Stimulated activated CD4-positive, alpha-beta T cell treated with anti-CD3 and anti-CD28 coated beads, TNF-alpha, amount 100 ng/mL, for 24 hours (primary cell): ENCODE results near the gene RBP3.
A peak's percentile ranks its signal among the peaks of the same experiment; 100 is the strongest.

Experiments
- DNase-seq, 3 experiments: peaks; one replicate each; pipeline ENCODE4 v3.0.0-alpha.2; 2020; ENCODE audit warnings: low read depth in 3 of 3

RBP3 gene

GRCh38 chr10:47348138-47348651 lies at the start of gene RBP3:
RBP3 (plus strand) TSS chr10:47348363; CDS start chr10:47348485, 122 bp downstream.
- DNase-seq = no peak

GRCh38 chr10:47298715-47299114 lies 49.4 kb upstream of the RBP3 start:
- DNase-seq = no peak

GRCh38 chr10:47299611-47300428 lies 48.3 kb upstream of the RBP3 start, which contains the start of gene GDF10:
GDF10 (plus strand) TSS chr10:47300197; CDS start chr10:47300652, 455 bp downstream.
- peak in 1 of 3 experiments; percentile 25 for DNase-seq

GRCh38 chr10:47300429-47300931 lies 47.7 kb upstream of the RBP3 start:
- no peak for DNase-seq

GRCh38 chr10:47301833-47302232 lies 46.3 kb upstream of the RBP3 start:
- DNase-seq = no peak

DNA sequence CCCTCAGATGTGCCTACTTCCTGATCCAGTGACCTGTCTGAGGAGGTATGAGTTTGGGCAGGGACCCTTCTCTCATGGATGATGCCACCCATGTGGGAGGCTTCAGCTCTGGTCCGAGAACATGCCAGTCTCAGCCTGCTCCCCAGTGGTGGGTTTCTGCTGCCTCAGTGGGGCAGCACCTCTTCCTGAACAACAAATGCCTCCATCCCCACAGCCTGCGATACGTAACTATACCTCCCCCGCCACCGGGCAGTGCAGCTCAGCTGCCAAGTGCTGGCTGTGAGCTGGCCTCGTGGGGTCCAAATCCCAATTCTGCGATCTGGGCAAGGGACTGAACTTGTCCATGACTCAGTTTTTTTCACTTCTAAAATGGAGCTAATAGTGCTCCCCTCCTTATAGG lies 45.1 kb upstream of the RBP3 start:
- DNase-seq = no peak

GRCh38 chr10:47303866-47304265 lies 44.3 kb upstream of the RBP3 start:
- DNase-seq = no peak

- no peak for DNase-seq
Observed at GRCh38 chr10:47305566-47305965, 42.6 kb upstream of the RBP3 start.

DNA sequence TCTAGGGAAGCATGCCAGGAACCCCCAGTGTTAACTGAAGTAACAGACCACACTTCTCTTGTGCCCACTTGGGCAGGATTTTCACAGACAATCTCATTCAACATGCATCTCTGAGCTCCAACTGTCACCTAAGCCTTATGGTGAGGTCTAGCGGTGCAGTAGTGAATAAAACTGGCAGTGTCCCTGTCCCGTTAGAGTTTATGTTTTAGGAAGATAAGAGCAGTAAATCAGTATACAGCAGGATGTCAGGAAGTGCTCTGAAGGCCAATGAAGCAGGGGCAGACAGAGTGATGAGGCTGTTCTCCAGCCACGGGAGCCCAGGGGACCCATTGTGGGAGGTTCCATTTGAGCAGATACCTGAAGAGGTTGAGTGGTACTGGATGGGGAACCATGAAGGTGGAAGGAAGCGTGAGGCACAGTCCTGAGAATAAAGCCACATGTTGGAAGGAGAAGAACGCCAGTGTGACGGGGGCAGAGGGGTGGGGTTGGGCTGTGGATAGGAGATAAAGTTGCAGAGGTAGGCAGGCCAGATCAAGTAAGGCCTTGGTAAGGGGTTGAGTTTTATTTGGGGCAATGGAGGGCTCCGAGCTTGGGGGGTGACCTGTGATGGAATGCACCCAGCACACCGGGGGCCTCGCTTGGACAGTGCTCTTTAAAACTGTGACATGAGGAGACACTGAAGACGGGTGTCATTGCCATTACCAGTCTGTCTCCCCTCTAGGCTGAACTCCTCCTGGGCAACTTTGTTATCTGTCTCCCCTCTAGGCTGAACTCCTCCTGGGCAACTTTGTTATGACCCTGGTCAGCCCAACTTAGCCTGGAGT lies 41.6 kb upstream of the RBP3 start:
- no peak for DNase-seq

DNA sequence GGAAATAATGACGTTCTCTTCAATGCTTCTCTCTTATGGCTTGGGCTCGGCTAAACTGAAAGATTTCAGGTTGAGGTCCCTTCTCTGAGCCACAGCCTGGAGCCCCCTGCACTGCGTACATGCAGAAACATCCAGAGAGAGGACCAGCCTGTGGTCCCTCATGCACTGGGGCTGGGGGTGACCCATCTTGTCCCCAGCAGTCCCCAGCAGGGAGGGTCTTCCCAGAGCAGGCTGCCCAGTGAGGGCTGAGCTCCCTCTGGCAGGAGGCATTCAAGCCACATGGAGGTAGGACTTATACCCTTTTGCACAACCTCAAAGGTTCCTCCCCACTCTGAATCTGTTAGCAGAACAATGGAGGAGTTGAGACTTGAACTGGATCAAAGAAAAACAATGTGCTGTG lies 40.8 kb upstream of the RBP3 start:
- DNase-seq = no peak

DNA sequence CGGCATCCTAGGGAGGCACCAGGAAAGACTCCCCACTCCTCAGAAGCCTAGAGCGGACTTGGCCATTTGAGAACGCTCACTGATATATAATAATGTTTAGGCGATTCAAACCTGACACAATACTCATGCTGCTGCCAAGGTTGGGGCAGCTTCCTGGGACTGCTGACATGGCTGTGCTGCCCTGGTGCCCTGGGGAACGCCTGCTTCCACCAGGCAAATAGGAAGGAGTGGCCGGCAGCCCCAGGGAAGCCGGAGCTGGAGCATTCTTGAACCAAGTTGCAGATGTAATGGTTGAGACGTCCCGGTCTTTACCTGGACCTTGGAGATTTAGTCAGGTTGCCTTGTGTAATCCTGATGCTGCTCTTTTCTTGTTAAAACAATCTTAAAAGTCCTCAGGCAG lies 39.4 kb upstream of the RBP3 start:
- no peak for DNase-seq

DNA sequence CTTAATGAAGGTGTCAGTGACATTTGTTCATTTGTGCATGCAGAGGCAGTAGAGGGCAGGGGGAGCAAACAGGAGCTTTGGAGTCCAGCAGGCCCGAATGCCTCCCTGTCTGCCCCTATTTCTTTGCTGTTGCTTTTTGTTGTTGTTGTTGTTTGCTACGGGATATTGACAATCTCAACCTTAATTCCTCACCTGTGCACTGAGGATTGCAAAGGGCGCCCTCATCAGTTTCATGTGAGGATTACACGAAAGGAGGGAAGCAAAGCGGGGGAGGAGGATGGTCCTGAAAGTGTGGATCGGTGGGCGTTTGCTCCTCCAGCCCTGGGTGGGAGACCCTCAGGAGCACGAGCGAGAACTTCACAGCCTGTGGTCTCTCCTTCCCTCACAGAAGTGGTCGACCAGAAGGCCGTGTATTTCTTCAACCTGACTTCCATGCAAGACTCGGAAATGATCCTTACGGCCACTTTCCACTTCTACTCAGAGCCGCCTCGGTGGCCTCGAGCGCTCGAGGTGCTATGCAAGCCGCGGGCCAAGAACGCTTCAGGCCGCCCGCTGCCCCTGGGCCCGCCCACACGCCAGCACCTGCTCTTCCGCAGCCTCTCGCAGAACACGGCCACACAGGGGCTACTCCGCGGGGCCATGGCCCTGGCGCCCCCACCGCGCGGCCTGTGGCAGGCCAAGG lies 38.6 kb upstream of the RBP3 start:
- DNase-seq = no peak

GRCh38 chr10:47310090-47310505 lies 38.1 kb upstream of the RBP3 start:
- DNase-seq = no peak

GRCh38 chr10:47311193-47311931 lies 36.8 kb upstream of the RBP3 start:
- peak in 1 of 3 experiments; percentile 27 for DNase-seq

- peak; percentile 71 to 85 (median 76) for DNase-seq
Observed at GRCh38 chr10:47311932-47312662, 36.1 kb upstream of the RBP3 start.

GRCh38 chr10:47312663-47312995 lies 35.5 kb upstream of the RBP3 start:
- no peak for DNase-seq

DNA sequence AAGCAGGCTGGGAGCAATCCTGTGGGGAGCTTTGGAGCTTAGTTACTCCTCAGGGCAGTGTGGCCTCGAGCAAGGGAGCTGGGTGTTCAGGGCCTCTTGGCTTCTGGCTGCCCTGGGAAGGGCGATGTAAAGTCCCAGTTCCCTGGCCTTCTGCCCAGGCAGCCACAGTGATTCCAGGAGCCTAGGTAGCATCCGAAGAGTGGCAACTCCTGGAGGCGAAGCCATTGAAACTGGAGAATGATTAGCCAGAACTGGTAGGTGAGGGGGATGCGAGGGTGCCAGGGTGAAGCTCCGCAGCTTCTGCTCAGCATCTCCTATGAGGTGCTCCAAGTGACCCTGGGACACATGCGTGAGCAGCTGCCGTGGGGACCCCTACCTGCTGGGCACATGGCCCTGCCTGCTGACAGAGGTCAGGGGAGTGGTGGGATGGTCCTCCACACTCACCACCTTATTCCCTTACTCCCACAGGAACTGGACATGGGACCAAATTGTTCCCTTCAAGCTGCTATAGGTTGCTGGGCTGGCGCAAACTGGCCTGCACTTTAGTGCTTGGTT lies 33.7 kb upstream of the RBP3 start:
- no peak for DNase-seq

- no peak for DNase-seq
Observed at GRCh38 chr10:47315421-47315820, 32.7 kb upstream of the RBP3 start.

DNA sequence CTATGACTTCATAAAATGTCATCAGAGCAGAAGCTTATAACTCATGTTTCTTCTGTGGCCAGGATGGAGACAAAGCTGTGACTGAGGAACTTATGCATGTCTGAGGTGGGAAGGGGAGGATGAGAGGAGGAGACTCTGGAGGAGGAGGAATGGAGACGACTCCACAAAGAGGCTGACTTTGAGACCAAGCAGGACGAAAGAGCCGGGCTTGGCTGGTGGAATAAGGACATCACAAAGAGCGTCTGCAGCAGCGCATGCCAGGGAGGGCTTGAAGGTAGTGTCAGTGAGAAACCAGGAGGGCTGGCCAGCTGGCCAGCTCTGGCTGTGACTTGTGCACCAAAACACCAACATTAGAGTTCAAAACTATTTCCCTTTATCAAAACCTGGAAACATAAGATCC lies 32.0 kb upstream of the RBP3 start:
- no peak for DNase-seq

DNA sequence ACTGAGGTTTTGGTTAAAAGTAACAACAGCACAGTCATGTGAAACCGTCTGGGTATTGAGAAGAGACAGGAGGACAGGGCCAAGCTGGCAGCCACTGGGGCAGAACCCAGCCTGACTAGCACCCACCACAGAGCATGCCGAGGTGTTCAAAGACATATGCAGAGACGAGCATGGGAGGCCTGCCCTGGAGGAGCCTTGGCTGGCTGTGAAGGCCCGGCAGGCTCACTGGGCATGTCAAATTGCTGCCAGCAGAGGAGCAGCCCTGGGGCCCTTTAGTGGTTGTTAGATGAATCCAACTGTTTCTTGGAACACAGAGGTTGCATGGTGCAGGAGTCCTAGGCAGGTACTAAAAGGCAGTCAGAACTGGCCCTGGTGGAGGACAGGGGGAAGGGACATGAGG lies 30.9 kb upstream of the RBP3 start:
- DNase-seq = no peak
